AG10803 (cell line): ENCODE results near the gene CCDC34.

Source experiments
- DNase-seq: peaks from one replicate; pipeline ENCODE4 v3.0.0; 2010; ENCODE audit warnings: low read depth
- H3K4me3 ChIP-seq: 2 replicates; pipeline ENCODE4 v1.5.1; 2011; ENCODE audit warnings: mild to moderate bottlenecking, low read length, control low read depth
- CTCF ChIP-seq: conservative IDR thresholded peaks from 2 replicates; pipeline ENCODE4 v1.5.1; 2011; ENCODE audit warnings: mild to moderate bottlenecking, low read length, control low read depth, inconsistent platforms

The CCDC34 gene

GRCh38 chr11:27319072-27319471 is 43.9 kb downstream of the CCDC34 start:
- TF ChIP-seq CTCF = no peak
- peak; percentile 77 for DNase-seq
- no peak overlapping the region for H3K4me3 ChIP-seq

- peak; percentile 49 for DNase-seq
- TF ChIP-seq CTCF = no peak
- H3K4me3 ChIP-seq = no peak overlapping the region
Observed at GRCh38 chr11:27317751-27318150, 45.3 kb downstream of the CCDC34 start.

GRCh38 chr11:27315836-27316235 is 47.2 kb downstream of the CCDC34 start:
- no peak for DNase-seq
- H3K4me3 ChIP-seq = no peak overlapping the region
- no peak for TF ChIP-seq CTCF

GRCh38 chr11:27313157-27313821 is 49.7 kb downstream of the CCDC34 start:
- no peak for TF ChIP-seq CTCF

GRCh38 chr11:27312110-27312509 is 50.9 kb downstream of the CCDC34 start:
- no peak overlapping the region for H3K4me3 ChIP-seq
- no peak for DNase-seq
- TF ChIP-seq CTCF = no peak

More at GRCh38 chr11:27313157-27313821, 49.7 kb downstream of the CCDC34 start:
- DNase-seq = peak; percentile 79
- no peak overlapping the region for H3K4me3 ChIP-seq

GRCh38 chr11:27310707-27311106 is 52.3 kb downstream of the CCDC34 start:
- no peak for DNase-seq
- H3K4me3 ChIP-seq = no peak overlapping the region
- no peak for TF ChIP-seq CTCF

GRCh38 chr11:27310182-27310581 is 52.8 kb downstream of the CCDC34 start:
- TF ChIP-seq CTCF = no peak
- no peak overlapping the region for H3K4me3 ChIP-seq
- no peak for DNase-seq
